GM12892 (cell line): Measurements from ENCODE around the gene RIN1.

ENCODE experiments used
- POLR2A ChIP-seq: IDR thresholded peaks from 2 replicates; pipeline ENCODE4 v1.6.1; 2011; ENCODE audit warnings: low read depth, low read length, control low read depth
- POLR2AphosphoS5 ChIP-seq: IDR thresholded peaks from 2 replicates; pipeline ENCODE4 v1.6.1; 2011; ENCODE audit warnings: low read depth, low read length, control low read depth

GRCh38 chr11:66287211-66287888 is 48.9 kb downstream of the RIN1 start:
- no peak for TF ChIP-seq POLR2AphosphoS5
- TF ChIP-seq POLR2A = no peak
